Hematopoietic multipotent progenitor cell treated with erythropoietin and hydrocortisone succinate and interleukin-3 and kit ligand, for 17 days (in vitro differentiated cells): Measurements from ENCODE around the gene WNK2.

Source experiments
- DNase-seq: peaks from one replicate; pipeline ENCODE4 v3.0.0-alpha.2; 2015; ENCODE audit warnings: low spot score

The WNK2 gene

DNA sequence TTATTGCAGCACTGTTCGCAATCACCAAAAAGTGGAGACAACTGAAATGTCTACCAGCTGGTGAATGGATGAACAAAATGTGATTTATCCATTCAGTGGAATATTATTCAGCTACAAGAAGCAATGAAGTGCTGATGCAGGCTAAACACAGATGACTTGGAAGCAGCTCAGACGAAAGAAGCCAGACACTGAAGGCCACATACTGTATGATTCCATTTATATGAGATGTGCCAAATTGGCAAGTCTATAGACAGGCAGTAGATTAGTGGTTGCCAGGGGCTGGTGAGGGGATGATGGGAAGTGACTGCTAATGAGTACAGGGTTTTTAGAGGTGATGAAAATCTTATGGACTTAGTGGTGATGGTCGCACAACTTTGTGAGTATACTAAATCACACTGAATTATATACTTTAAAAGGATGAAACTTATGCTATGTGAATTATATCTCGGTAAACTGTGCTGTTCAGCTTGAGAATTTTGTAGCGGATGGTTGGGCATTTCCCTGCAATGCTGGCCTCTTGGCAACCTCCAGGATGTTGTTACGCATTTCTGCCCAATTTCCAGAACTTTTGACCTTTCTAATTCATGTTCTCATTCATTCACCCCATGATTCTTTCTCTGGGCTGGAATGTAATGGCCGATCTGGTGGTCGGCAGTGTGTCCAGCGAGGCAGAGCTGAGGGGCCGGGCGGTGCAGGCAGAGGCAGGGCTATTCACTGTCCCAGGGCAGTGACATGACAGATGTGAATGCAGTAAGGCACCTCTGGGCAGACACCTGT lies 22.0 kb upstream of the WNK2 start:
- no peak for DNase-seq

DNA sequence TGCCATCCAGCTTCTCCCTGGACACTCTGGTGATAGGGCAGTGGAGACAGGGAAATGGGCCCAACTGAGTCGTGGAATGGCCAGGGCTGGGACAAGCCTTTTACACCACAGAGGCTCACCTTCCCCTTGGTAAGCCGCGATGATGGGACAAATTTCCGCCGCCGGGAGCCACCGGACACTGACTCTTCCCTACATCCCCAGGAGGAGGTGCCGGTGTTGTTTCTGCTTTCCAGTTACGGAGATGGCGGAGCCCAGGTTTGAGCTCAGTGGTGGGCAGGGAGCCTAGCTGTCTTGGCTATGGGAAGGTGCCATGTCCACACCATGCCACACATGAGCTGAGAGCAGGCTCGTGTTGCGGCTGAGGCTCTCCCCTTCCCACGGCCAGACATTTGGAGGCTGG lies 19.9 kb upstream of the WNK2 start:
- DNase-seq: no peak

DNA sequence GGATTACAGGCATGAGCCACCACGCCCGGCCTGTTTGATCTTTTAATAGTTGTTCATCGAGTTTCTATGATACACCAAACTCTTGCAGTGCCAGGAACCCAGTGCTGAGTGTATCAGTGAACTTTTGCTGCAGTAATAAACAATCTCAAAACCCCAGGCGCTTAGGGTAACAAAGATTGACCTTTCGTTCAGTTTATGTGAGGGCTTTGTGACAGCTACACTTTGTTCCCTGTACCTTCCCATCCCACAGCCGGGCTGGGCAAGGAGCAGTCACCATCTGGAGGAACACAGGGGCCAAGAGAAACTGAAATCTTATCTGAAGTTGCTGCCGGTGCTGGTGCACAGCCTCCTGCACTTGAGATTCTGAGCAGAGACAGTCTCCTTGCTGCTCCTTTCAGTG lies 17.2 kb upstream of the WNK2 start:
- DNase-seq: no peak

DNA sequence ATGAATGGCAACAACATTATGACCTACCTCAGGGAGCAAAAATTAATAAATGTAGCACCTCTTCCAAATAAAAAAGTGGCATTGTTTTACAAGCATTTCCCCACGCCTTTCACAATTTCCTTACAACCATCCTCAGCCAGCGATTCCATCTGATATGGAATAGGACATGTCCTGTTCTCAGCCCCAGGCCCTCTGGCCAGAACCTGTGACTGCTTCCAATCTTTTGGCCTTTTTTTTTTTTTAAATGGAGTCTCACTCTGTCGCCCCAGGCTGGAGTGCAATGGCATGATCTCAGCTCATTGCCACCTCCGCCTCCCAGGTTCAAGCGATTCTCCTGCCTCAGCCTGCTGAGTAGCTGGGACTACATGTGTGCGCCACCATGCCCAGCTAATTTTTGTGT lies 16.8 kb upstream of the WNK2 start:
- no peak for DNase-seq

DNA sequence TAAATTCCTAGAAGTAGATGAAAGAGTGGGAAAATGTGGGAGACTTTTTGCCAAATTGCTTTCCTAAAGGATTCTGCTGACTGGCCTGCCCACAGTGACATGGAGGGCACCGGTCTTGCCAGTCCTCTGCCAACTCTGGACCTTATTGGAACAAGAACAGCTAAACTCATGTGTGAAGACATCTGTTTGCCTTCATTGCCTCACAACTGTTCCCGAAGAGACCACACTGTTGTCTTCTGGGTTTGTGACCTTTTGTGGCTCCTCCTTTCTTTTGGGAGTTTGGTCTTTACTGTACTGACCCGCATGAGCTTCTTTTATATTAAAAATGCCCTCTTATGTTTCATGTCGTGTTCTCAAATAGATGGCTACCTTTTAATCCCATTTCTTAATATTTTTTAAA lies 16.1 kb upstream of the WNK2 start:
- no peak for DNase-seq

DNA sequence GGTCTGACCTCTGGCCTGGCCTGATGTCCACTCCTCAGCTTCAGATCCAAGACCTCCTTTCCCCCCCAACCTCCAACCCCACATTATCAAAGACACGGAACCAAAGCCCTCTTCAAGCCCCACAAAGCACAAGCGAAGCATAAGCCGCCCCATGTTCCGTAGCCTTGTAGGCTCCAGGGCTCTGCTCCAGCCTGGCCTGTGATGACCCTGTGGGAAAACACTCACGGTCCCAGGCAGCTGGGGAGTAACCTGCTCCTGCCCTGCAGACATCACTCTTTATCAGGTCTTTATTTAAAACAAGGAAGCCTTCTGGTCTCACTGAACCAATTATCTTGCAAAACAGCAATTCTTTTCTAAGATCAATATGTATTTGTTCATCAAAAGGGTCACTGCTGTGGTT lies 15.4 kb upstream of the WNK2 start:
- DNase-seq: no peak

DNA sequence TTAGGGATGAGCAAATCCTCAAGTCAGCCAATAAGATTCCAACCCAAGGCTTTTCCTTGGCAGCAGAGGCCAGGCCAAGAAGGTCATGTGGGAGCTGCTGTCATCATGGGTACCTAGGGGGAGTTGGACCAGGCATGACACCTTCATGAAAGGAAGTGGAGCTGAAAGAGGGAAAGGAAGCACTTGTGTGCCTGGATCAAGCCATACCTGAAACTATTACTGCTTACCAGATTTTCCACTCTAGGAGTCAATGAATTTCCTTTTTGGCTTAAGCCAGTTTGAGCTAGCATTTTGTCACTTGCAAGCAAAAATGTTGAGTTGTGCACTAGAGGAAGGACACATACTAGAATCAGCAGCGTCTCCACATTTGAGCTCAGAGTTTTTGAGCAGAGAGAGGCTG lies 14.5 kb upstream of the WNK2 start:
- no peak for DNase-seq

DNA sequence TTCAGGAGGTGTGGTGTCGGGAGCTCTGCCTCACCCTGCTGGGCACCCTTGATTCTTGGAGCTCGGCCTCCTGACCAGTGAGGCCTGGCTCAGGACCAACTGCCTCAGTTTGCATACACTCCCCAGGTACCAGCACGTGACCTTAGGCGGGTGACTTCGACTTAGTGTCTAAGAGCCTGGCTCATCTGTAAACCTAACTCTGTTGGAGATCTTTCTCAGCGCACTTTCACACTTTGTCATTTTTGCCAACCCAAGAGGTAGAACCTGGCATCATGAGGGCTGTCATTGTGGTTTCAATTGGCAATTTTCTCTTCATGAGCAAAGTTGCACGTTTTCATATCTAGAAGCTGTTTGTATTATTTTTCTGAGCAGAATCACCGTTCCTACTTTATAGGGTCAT lies 13.4 kb upstream of the WNK2 start:
- no peak for DNase-seq

DNA sequence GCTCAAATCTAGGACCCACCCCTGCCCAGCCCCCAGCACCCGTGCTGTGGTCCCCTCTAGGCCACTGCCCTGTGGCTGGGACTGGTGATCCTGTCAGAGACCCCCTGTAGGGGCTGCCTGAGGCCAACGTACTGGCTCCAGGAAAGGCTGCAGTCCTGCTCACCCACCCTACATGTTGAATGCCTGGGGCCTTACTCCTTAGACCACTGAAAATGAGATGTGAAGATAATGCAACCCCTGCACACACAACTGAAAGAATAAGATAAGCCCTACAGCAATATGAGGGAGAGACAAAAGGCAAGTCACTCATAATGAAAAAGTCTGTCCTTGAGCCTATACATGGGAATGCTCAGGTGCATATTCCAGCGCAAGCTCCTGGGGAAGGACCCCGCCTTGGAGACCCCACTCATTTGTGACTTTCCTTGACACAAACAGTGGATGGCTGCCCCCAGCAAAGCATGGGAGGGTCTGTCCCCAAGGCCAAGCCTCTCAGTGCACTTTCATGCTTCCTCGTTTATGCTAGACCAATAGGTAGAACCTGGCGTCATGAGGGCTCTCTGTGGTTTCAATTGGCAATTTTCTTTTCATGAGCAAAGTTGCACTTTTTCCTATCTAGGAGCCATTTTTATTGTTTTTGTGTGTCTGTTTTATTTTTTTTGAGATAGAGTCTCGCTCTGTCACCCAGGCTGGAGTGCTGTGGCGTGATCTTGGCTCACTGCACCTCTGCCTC lies 12.5 kb upstream of the WNK2 start:
- DNase-seq: no peak

DNA sequence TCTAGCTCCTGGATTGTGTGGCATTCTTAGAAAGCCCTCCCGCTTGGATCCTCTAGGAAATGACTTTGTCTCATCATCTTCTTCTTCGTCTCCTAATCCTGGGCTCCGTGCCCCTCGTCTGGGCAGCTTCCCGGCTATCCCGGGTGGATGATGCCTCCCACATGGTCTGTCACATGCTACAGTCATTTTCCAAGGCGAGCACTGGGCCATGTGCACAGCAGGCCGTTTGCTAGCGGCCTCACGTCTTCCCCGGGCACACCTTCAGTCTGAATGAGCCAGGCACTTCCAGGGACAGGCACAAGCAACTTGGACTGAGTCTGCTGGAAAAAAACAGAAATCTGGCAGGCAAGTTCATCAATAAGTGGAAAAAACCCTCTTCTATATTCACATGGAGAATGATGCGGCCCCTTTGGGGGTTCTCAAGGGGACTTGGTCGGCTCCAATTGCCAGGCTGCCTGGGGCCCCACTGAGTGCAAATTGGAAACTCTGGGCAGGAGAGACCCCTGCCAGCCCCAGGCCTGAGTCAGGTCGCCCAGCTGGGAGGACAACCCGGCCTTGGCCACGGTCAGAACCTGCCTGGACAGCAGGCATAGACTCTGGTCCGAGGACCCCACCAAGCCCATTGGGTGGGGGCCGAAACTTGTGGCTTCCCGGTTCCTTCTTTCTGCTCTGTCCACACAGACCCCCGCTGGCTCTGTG lies 11.1 kb upstream of the WNK2 start:
- no peak for DNase-seq

DNA sequence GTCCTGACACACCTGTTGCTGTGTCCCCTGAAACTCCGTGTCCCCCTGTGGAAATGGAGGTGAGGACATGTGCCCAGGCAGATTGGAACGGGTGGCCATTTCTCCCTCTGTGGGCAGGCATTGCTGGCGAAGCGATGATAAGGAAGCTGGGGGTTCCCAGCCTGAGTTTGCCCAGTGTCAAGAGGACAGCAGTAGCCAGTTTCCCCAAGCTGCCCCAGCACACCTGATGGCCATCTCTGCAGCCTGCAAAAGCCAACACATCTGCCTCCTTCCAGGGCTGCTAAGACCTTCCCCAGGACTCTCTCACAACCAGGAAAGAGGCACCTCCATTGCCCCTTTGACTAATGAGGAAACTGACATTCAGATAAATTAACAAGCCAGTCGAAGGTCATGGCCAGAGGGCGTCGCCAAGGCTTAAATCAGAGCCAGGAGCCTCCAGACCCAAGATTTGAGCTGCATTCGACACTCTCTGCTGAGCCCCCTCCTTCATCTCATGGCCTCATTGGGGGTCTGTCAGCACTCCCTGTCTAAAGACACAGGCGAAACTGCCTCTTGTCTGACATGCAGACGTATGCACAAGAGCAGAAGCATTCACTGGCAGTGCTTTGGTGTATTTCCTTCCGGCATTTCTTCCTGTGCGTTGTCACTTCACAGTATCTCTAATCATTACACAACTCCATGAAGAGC lies 10.4 kb upstream of the WNK2 start:
- no peak for DNase-seq

DNA sequence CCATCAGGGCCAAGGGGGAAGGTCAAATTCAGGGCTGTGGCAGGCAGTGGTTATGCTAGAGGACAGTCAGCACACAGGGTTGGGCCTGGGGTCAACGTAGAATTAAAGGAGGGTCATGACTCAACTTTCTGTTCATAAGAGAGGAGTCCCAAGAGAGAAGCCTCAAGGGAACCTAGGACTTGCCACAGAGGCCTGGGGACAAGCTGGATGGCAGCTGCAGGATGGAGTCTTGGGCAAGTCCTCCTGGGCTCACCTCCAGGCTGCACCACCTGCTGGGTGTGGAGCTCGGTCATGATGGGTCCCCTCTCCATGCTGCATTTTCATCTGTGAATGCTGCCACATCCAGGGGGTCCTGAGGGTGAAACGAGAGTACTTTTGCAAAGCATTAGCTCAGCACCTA lies 9.0 kb upstream of the WNK2 start:
- DNase-seq: no peak

DNA sequence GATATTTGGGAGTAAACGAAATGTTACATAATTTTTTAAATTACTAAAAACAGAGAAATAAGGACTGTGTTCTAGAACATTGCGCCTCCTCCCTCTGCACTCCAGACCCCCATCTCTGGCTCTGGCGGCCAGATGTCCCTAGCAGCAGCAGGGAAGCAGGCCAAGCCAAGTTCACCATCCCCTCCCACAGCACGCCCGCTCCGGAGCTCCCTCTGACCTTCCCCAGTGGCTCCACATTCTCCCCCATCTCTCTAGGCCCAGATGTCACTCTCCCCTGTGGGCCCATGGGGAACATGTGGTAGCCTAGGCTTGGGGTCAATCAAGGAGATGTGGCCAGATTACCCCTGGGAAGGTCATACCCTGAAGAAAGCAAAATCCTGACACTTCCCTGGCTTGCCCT lies 6.3 kb upstream of the WNK2 start:
- no peak for DNase-seq

DNA sequence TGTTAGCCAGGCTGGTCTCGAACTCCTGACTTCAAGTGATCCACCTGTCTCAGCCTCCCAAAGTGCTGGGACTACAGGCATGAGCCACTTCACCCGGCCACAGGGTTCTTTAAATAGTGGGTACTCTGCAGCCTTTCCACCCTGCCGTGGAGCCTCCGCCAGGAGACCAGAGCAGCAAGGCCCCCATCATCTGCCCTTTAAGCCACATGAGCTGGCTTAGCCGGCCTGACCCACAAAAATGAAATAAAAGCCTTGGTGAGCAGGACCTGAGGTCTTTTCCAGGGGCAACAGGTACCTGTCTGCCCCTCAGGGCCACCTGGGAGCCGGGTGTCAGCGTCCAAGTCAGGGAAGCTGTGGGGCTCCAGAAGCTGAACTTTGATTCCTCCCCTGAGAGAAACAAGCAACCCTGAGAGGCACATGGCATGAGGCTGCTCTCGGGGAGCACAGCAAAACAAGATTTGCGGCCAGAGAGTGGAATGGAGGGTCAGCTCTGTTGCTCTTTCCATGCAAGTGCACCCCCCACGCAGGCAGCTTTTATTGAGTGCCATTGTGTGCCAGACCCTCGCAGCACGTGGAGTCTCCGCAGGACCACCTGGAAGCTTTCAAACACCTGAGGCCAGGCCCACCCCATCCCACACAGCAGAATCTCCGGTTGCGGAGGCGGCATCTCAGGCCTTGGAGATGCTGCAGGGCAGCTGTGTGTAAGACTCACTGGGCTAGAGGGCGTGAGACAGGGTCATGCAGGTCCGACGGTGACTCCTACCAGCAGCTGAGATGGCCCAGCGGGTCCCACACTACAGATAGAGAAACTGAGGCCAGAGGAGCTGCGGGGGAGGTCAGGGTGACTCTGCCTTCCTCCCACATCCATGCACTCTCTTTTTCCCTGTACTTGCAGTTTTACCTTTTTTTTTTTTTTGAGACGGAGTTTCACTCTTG lies 4.8 kb upstream of the WNK2 start:
- no peak for DNase-seq

DNA sequence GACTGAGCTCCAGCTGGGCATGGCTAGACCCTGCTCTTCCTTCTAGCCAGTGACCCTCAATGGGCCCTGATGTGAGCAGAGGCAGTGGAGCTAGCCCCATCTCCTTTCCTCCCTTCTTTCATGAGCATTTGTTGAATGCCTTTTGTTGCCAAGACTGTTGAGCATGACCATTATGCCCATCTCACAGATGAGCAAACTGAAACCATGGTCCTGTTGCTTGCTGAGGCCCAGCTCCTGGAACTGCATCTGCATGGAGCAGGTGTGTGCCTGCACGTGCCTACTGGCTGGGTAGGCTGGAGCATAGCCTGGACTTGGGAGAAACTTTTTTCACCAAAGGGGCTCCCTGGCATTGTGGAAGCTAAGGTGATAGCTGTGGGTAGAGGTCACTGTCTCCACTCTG lies 3.0 kb upstream of the WNK2 start:
- no peak for DNase-seq

DNA sequence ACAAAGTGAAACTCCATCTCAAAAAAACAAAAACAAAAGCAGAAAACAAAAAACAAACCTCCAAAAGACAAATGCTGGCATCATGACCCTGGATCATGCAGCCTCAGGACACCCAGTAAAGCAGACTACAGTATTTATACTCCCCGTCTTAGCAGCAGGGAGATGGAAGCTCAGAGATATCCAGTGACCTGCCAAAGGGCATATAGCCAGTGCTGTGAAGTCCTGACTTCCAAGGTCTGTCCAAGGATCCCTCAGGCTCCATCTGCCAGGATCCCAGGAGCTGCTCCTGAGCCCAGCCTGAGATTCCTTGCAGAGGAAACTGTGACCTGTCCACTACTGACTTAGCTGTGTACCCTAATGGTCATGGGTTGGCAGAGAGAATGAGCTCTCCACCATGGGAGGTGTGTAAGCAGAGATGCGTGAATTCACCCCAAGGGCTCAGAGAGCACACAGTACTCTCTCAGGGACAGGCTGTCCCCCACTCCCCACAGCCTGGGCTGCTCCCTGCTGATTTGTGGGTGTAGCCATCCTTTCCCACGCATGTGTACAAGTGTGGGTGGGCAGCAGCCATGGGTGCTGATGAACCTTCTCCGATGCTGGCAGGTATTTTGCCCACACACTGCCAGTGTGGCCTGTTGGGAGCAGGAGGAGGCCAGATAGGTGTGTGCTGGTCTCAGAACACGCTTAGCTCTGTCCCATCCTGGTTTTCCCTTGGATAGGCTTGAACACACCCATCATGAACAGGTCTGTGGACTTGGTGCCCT lies 2.1 kb upstream of the WNK2 start:
- no peak for DNase-seq

DNA sequence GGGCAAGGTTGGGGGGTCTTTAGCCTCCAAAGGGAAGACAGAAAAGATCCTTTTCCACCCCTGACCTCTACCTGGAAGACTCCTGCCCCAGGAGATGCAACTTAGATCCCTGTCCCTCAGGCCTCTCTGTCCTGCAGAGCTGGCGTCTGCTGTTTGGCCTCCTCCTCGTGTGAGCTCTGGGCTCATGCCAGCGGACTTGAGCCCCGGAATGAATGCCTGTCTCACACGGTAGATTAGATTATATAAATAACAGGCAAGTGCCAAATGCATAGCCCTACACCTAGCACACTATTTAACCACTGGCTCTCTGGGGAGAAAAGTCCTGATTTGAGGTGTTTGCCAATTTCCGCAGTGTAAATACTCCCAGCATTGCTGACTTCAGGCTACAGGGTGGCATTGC lies 1.4 kb upstream of the WNK2 start:
- DNase-seq: no peak

DNA sequence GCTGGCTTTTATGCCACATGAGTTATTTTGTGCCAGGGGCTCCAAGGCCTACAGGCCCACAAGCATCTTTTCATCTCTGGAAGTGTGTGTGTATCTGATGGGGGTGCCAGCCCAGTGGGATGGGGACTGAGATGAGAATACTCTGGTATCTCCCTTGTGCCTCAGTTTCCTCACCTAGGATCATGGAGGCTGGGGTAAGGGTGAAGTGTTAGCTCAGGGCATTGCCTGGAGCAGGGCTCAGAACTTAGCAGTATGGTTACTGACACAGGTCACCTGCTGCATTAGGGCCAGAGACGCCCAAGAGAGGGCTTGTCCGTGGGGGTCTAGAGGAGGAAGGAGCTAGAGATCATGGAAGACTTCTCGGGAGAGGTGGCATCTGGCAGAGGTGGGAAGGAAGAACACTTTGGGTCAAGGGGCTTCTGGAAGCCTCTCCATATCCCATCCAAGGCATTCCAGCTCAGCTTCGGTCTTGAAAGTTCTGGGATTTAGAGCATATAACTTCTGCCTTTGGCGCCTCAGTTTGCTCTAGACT lies 742 bp upstream of the WNK2 start:
- no peak for DNase-seq

DNA sequence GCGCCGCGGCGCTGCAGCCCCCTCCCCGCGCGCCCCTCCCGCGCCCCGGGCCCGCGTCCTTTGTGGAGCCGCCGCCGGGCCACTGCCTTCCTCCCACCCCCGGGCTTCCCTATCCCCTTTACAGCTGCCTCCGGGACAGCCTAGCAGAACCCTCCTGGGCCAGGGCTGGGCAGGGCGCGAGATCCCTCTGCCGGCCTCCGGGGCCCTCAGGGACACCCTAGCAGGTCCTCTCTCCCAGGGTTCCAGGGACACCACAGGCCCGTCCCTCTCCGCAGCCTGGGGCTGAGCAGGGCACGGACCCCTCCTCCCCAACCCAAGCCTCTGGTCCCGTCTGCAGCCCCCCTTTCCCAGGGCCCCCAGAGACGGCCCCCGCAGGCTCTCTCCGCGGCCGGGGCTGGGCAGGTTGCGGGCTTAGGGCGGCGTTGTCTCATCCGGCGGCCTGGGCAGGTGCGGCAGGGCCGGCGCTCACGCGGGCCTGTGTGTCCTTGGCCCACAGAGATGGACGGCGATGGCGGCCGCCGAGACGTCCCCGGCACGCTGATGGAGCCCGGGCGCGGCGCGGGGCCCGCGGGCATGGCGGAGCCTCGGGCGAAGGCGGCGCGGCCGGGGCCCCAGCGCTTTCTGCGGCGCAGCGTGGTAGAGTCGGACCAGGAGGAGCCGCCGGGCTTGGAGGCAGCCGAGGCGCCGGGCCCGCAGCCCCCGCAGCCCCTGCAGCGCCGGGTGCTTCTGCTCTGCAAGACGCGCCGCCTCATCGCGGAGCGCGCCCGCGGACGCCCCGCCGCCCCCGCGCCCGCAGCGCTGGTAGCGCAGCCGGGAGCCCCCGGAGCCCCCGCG lies 710 bp downstream of the WNK2 start:
- no peak for DNase-seq
